Stimulated activated CD8-positive, alpha-beta memory T cell treated with anti-CD3 and anti-CD28 coated beads, Interleukin-15, amount 100 ng/mL, for 4 hours (primary cell): Measurements from ENCODE around the gene AHI1.
A peak's percentile ranks its signal among the peaks of the same experiment; 100 is the strongest.

Experiments used
- DNase-seq, 2 donors: peaks; one replicate each; pipeline ENCODE4 v3.0.0-alpha.2; 2020; ENCODE audit warnings: low read depth in 2 of 2

The AHI1 gene

DNA sequence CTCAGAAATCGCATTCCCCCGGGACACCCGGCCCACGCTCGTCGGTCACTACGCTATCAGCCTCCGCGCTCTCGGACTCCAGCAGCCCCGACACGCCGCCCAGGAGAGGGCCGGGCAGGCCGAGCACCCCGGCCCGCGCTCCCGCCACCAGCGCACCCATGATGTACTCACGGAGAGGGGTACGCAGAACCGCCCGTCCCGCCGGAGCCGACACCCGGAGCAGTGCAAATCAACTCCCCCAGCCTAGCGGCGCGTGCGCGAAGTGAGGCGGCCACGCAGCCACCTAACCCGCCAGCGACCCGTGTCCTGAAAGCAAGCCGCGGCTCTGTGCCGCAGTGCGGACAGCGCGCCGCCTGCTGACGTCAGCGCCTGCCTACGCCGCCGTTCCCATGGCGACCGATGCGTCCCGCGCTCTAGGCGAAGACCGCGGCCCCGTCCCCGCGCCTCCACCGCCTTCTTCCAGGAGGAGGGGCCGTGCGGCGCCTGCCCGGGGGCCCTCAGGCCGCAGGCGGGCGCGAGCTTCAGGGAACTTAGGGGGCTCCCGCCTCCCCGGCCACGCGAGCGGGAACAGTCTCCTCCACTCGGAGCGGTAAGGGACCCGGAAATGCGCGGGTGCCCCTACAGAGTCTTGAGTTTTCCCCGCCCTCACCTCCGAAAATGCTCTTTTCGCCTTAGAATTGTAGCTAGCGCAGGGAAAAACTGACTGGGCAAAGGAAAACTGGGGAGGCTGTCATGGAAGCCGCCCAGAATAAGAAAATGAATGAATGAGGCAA is at the start of gene AHI1:
Gene AHI1, minus strand, starts transcription at position 329 of the 773 bp plus-strand sequence. CDS start 5,503 bp downstream, outside the sequence.
- peak; percentile 77 to 86 for DNase-seq

DNA sequence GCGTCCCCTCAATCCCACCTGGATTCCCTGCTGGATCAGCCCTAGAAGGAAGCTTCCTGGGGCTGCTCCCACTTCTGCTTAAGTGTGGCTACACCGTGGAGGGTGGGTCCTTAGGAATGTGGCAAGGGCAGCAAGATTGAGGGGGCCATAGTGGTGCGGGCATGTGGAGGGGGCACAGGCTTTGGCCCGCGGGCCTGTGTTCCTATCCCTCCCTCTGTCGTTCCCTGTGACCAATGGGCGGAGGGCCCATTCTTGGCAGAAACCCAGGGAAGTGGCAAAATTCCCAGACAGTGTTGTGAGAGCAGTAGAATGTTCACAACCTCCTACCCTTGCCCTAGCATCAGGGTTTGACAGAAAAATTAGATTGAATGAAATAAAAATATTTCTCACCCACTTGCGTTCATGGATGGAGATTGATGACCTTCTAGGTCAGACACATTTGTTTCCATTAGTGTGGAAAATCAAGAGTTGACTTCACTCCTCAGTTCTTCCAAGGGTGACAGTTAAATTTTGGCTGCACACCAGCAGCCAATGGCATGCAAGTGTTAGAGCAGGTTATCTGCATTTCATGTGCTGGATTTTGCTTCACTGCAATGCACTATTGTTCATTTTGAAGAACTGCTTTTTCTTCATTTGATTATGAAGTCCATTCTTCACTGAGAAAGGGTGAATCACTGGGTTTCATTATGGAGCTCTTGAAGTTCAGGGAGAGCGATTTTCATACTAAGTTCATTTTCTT is 49.3 kb upstream of the AHI1 start:
- no peak for DNase-seq

DNA sequence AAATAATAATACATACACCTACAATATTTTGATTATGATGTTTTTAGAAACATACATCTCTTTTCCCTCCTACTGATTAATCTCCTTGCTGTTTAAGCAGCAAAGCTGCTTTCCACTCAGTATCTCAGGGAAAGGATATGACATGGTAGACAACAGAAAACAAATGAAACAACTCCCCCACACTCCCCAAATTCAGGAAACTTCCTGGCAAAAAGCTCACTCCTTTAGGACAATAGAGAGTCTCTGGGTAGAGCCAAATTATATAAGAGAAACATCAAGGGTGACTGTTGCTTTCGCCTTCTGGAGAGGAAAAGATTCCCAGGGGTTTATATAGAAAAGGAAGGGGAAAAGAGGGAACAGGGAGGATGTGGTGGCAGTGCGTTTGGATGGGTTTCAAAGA is 48.7 kb upstream of the AHI1 start:
- DNase-seq = no peak

DNA sequence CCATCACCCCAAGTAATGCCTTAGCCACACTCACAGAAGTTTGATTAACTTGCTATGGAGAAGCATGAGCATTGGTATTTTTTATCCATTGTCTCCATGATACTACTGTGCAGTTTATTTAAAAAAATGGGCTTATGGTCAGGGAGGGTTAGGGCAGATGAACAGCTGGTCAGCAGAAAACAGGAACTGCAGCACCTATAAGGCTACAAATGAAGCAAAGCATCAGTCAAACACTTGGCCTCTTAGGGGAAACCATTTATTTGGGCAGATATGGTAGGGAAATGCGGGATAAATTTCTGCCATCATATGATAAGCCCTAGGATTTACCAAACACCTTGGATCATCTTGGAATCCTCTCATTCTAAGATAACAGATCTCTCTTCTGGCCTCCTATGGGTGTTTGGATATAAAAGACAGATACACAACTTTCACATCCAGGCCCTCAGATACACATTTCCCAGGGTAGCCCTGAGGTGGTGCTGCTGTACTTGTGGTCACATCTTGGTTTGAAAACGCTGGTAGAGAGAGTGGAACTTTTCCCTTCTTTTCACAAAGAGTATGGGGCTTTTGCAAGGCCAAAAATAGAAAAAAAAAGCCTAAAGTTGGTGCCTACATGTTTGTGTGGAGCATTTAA is 42.8 kb upstream of the AHI1 start:
- DNase-seq = no peak

DNA sequence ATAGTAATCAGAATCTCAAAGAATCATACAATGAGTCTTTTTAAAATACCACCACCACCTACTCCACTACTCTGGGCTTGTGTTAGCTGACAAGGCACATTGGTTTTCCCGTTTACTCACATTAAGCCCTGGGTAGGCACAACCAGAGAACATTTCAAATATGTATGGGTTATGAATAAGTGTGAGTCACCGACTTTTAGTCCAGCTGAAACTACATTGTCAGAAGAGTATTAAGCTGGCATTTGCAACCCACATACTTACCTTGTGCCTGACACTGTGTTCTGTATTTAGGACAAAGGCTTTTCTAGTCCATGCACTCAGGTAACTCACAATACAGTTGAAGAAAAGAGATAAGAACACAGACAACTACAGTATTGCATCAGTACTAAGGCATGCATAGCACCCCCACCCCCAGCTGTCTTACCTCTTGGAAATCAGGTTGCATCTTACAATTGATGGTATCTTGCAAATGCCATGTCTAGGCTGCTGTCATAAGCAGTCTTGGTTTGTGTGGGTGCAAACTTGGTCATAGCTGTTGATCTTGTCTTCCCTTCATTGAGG is 40.3 kb upstream of the AHI1 start:
- DNase-seq = peak in 1 of 2 donors; percentile 16

DNA sequence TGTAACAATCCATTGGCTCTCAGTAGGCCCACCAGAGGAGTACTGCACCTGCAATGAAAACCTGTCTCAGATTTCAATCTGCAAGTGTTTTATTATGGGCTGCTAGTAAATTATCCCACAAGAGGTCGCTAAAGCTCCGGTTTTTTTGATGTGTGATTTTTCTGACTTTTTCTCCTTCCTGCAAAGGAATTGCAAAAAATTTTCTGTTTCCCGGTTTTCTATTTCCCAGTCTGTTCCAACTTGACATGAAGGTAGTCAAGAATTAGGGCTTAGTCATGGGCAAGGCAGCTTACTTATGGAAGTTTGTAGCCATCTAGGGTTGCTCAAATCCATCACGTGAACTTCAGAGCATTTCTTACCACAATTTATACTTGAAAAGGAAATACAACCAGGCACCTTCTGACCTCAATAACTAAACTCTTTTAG is 38.5 kb upstream of the AHI1 start:
- DNase-seq = no peak

DNA sequence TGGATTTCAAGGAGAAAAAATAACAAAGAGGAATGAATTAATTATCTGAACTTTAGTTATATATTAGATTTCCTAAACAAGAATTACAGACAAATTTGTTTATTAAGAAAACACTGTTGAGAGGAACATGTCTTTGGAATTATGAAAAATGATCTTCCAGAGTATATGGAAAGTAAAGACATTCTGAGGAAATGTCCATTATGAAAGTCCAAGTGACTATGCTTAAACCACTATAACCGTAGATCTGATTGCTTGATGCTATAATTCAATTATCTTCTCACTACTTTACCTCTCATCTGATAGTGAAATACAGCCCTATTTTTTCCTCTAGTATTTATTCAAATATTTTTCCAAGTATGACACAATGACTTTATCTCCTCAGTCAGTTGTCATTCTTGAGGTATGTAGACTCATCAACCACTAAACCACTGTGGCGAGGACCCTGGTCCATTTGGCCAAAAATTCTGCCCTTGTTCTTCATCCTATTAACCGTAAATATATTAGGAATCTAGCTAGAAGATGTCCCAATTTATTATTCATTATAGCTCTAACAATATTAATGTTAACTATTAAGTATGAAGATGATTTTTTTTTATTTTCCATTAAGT is 37.3 kb upstream of the AHI1 start:
- DNase-seq = no peak

DNA sequence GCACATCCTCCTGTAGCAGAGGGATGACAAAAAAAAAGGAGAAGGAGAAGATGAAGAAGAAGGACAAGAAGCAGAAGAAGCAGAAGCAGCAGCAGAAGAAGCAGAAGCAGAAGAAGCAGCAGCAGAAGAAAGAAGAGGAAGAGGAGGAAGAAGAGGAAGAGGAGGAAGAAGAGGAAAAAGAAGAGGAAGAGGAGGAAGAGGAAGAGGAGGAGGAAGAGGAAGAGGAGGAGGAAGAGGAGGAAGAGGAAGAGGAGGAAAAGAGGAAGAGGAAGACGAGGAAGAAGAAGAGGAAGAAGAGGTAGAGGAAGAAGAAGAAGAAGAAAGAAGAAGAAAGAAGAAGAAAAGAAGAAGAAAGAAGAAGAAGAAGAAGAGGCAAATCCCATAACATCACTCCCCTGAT is 35.0 kb upstream of the AHI1 start:
- no peak for DNase-seq

DNA sequence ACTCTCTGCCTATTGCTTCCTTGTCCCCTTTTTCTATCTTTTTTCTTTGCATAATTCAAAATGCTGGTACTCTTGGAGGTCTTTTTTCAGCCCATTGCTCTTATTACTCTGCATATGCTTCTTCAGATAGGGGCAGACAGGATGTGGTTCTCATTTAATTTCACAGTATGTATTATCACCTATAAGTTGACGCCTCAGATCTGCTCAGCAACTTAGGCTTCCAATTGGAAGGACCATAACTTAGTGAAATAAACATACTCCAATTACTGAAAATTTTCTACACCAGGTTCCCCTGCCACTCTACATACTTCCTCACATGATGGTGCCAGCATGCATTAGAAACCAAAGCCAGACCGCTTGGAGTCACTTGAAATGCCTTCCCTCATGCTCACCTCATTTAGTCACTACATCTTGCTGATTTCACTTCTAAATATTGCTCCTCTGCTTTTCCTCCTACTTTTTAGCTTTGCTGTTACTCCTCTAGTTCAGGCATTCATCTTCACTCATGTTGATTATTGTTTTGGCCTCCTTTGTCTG is 34.5 kb upstream of the AHI1 start:
- no peak for DNase-seq

DNA sequence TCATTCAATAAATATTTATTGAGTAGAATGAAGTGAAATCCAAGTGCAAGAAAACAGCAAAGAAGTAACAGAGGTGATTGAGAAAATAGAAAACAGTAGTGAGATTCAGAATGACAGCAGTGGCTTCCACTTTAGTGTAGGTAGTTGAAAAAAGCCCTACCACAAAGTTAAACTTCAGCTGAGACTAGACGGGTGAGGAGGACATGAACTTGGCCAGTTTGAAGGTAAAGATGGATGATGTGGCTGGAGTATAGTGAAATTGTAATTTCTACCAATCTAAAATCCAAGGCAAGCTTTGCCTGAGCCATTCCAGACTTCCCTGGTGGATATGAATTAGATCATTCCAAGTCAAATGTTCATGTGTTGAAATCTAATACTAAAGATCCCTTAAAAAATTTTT is 32.6 kb upstream of the AHI1 start:
- no peak for DNase-seq

DNA sequence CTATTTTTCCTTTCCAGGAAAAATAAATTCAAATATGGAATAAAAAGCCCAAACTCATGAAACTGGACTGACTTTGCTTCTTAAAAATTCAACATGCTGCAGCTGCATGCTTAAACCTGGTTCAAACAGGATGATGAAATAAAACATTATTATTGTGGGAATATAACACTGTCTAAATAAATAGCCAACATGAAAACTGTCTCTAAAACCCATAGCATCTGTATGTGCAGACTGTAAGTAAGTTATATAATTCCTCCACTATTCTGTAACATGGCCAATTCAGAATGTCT is 30.4 kb upstream of the AHI1 start:
- no peak for DNase-seq

DNA sequence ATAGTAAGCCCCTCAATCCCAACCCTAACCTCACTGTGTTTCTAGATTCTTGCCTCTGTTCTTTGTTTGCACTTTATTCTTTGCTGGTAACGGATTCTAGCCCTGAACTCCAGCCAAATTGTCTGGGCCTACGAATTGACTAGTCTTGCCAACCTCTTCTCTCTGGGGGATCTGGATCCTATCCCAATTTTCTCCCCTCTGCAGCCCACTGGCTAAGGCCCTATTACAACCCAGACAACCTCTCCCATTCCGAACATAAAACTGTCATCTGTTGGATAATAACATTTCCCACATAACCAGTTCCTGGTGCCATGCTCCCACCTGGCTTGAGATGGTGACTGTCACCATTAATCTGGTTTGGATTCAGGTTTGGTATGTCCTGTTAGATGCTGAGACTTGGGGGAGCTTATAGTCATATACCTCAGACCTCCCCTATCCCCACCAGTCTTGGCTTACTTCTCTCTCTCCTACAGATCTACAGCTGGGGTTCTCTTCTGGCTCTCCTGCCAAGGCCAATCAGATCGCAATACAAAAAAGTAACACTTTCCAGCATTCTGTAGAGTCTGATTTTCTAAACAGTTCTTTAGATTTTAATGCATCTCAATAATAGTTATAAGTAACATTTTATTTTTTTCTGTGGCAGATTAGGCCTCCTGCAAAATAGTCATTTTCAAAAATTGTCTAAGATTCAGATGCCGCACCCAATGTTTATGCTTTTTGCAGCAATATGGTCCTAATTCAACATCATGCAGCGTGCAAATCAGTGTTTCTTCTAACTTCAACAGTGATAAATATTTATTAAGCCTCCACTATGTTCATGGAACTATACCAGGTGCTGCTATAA is 29.8 kb upstream of the AHI1 start:
- DNase-seq = no peak

DNA sequence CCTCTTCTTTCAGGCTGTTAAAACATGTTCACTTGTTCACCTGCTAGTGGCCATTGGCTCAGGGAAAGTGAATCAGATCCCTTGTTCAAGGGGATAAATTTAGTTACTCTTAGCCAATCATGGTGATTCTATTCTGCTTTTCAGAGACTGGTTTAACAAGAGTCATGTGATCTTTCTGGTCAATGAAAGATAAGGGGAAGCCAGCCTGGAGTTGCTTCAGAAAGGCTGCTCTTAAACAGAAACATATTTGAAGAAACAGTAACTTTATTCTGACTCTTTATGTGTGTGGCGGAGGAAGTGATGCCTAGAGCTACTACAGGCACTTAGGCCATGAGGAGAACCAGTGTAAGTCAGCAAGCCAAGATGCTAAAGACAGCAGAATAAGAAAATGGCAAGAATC is 28.1 kb upstream of the AHI1 start:
- no peak for DNase-seq

DNA sequence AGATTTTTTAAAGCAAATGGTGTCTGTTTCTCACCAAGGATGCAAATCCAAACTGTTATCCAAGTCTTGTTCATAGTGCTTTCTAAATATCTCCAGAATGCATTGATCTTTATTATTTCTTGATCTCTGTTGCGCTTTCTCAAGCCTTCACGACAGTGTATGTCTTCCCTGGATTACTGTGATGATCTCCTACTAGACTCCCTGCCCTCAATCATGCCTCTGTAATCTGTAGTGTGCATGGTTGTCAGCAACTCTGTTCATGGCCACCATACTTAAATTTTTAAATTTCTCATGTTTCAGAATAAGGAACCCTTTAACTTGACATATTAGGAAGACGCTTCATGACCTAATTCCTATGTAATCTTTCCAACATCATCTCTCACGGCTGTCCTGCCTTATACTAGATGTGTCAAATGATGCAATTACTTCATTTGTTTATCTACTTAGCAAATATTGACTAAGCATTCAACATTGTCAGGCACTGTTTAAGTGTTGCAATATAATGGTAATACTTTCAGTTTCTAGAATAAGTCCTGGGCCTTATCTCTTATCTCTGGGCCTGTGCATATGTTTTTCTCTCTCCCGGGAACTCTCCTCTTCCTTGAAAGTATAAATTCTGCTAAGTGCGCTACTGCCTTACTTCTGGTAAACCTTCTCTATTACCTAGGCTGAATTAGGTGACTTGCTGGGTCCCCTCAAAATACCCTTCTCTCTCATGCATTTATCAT is 25.6 kb upstream of the AHI1 start:
- DNase-seq = no peak

DNA sequence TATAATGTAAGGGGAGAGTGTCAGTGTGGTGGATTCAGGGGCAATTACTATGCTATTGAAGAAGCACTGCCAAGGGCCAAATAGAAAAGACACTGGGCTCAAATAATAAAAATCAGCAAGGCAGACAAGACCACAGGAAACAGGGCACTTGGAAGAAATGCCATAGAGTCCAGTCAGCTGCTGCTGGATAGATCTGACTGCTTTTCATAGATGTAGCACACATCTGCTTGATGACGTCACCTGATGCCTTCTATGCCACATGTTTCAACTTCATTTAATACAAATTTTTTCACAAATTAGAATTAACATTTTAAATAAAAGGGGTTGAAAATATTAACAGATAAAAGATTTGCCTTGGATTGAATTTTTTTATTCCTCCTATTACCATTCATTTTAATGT is 23.9 kb upstream of the AHI1 start:
- no peak for DNase-seq

DNA sequence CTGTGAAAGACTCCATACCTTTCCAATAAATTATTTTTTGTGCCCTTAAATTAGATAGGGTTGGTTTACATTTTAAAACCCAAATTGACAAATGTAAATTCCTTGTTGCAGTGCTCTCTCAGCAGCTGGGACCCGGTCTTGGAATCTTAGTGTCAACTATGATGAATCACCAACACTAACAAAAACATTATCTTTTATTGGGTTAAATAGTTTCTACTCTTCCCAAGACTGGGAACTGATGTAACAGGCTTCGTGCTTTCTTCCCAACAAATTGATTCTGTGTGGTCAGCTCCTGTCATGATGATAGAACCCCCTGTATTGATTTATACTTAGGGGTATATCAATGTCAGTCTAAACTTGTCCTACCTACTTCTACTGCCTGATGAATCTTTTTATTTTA is 23.2 kb upstream of the AHI1 start:
- no peak for DNase-seq

DNA sequence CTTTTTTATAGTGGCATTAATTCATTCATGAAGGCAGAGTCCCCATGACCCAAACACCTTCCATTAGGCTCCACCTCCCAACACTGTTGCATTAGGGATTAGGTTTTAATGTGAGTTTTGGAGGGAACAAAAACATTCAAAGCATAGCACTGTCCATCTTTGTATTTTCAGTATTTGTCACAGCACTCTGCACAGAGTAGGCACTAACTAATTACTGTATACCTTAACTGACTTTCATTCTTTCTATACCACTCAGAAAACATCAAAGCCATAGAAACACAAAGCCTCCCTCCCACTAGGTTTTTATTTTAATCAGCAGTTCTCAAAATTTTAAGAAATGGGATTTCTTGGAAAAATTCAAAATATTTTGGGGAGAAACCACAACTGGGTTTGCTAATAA is 21.8 kb upstream of the AHI1 start:
- no peak for DNase-seq

DNA sequence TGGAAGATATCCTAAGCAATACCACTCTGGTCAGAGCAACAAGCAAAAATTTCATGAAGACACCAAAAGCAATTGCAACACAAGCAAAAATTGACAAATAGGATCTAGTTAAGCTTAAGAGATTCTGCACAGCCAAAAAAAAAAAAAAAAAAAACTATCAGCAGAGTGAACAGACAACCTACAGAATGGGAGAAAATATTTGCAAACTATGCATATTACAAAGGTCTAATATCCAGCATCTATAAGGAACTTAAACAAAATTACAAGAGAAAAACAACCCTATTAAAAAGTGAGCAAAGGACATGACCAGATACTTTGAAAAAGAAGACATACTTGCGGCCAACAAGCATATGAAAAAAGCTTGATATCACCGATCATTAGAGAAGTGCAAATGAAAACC is 20.0 kb upstream of the AHI1 start:
- DNase-seq = no peak

DNA sequence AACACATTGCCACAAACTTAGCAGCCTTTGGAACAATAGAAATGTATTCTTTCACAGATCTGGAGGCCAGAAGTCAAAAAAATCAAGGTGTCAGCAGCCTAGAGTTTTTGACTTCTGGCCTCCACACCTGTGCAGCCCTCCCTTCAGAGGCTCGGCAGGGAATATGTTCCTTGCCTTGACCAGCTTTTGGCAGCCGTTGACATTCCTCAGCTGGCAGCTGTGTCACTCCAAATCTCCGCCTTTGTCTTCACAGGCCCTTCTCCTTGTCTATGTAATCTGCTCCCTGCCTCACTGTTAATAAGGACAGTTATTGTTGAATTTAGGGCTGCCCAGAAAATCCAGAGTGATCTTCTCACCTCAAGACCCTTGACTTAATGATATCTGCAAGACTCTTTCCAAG is 17.2 kb upstream of the AHI1 start:
- no peak for DNase-seq

DNA sequence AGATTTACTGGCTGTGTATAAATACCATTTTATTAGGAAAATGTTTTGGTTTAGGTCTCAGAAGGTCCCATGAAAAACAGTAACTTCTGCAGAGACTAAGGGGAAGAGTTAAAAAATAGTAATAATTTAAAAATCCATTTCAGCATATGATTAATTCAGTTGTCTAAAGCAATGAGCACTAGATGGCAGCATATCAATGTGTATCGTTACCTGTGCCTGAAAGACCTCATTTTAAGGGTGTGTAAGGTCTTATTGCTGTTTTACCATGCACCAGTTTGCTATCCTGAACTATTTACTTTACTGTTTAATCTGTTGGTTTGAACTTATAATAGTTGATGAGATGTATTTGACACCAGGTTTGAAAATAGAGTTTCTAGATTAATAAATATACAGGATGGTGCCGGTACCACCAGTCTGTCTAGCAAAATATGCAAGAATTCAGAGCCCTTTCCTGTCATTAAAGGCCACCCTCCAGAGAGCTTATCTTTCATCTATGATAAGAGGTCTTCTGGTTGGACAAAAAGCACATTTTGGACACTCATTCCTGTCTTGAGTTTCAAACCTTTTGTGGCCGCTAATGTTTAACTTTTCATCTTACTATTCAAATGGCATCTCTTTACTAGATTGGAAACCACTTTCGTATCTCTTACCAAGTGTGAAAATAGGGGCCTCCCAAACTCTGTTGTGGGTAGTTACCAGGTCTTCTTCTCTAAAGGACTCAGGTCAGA is 8.9 kb upstream of the AHI1 start:
- DNase-seq = no peak
